Stomach smooth muscle (tissue), 2 donors: ENCODE data around the gene ARHGAP44.

Source experiments
- H3K27ac ChIP-seq: one replicate; pipeline ENCODE4 v1.7.0; 2013; ENCODE audit warnings: mild to moderate bottlenecking, low read length, inconsistent platforms
- H3K27me3 ChIP-seq, 2 donors: one replicate each; pipeline ENCODE4 v1.7.0; 2013; ENCODE audit warnings: low read length in 2 of 2; ENCODE audit not compliant: insufficient read depth in 2 of 2, control insufficient read depth in 1 of 2
- H3K36me3 ChIP-seq, 2 donors: one replicate each; pipeline ENCODE4 v1.7.0; 2013; ENCODE audit warnings: low read length in 2 of 2; ENCODE audit not compliant: control insufficient read depth in 2 of 2, insufficient read depth in 2 of 2
- H3K4me1 ChIP-seq: one replicate; pipeline ENCODE4 v1.7.0; 2013; ENCODE audit warnings: low read length; ENCODE audit not compliant: control insufficient read depth, insufficient read depth
- H3K4me3 ChIP-seq, 2 donors: one replicate each; pipeline ENCODE4 v1.7.0; 2013; ENCODE audit warnings: low read length in 2 of 2
- H3K9ac ChIP-seq, 2 donors: one replicate each; pipeline ENCODE4 v1.7.0; 2013; ENCODE audit warnings: low read length in 2 of 2, mild to moderate bottlenecking in 1 of 2
- H3K9me3 ChIP-seq, 2 donors: one replicate each; pipeline ENCODE4 v1.7.0; 2013; ENCODE audit warnings: low read length in 2 of 2; ENCODE audit not compliant: control insufficient read depth in 2 of 2
- donor health status: healthy.
- donor health status: Pancreatic carcinoma.

The ARHGAP44 gene, protein sequence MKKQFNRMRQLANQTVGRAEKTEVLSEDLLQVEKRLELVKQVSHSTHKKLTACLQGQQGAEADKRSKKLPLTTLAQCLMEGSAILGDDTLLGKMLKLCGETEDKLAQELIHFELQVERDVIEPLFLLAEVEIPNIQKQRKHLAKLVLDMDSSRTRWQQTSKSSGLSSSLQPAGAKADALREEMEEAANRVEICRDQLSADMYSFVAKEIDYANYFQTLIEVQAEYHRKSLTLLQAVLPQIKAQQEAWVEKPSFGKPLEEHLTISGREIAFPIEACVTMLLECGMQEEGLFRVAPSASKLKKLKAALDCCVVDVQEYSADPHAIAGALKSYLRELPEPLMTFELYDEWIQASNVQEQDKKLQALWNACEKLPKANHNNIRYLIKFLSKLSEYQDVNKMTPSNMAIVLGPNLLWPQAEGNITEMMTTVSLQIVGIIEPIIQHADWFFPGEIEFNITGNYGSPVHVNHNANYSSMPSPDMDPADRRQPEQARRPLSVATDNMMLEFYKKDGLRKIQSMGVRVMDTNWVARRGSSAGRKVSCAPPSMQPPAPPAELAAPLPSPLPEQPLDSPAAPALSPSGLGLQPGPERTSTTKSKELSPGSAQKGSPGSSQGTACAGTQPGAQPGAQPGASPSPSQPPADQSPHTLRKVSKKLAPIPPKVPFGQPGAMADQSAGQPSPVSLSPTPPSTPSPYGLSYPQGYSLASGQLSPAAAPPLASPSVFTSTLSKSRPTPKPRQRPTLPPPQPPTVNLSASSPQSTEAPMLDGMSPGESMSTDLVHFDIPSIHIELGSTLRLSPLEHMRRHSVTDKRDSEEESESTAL

DNA sequence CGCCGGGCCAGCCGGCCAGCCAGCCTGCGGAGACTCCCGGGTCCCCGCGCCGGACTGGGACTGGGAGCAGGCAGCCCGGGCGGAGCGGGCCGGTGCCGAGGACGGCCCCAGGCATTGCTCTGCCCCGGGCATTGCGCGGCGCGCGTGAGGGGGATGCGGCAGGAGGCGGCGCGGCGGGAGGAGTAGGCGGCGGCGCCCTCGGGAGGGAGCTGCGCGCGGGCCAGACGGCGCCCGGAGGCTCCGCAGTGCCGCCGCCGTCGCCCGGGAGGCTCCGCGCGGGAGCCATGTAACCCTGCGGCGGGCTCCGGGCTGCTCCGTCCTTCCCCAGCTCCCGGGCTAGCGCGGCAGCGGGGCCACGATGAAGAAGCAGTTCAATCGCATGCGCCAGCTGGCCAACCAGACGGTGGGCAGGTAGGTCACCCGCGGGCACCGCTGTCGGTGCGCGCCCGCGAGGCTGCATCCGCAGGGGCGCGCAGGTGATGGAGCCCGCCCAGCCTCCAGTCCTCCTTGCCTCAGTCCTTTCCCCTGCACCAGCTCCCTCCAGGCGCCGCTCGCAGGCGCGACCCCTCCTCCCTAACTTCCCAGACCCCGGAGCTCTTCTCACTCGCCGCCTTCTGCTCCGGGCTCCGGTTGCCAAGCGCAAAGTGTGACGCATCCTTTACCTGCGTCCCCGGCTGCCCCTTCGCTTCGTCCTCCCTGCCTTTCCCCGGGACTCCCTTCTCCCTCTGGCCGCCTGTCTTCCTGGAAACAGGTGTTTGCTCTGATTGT, at the start of gene ARHGAP44:
TSS of gene ARHGAP44 (plus strand) at position 18 of the 768 bp plus-strand sequence. CDS start at position 359, 341 bp downstream.
- Histone ChIP-seq H3K9ac (peak within 1 kb of the TSS; percentile 50 to 60), H3K9me3 (no peaks in the 10 kb centered on the region), H3K27ac (no peak within 1 kb of the TSS), H3K4me3 (peak within 1 kb of the TSS; percentile 77 to 86), H3K27me3 (no peaks in the 10 kb centered on the region), H3K36me3 (no peaks in the 10 kb centered on the region), H3K4me1 (peaks cover 6% of the 10 kb centered on the region)

GRCh38 chr17:12739500-12739899, 49.8 kb upstream of the ARHGAP44 start:
- Histone ChIP-seq H3K36me3 (peaks cover 25 to 28% of the 10 kb centered on the region in 2 donors), H3K27me3 (no peaks in the 10 kb centered on the region), H3K4me3 (no peak overlapping the region), H3K4me1 (peaks cover 16% of the 10 kb centered on the region), H3K9ac (no peak overlapping the region), H3K9me3 (no peaks in the 10 kb centered on the region), H3K27ac (no peak overlapping the region)

GRCh38 chr17:12743046-12743445, 46.3 kb upstream of the ARHGAP44 start:
- no peaks in the 10 kb centered on the region for H3K9me3 ChIP-seq
- no peaks in the 10 kb centered on the region for H3K27me3 ChIP-seq
- H3K27ac ChIP-seq = no peak overlapping the region
- no peak overlapping the region for H3K4me3 ChIP-seq
- H3K36me3 ChIP-seq = peaks cover 27% of the 10 kb centered on the region in 2 donors
- H3K4me1 ChIP-seq = peaks cover 16% of the 10 kb centered on the region
- no peak overlapping the region for H3K9ac ChIP-seq

DNA sequence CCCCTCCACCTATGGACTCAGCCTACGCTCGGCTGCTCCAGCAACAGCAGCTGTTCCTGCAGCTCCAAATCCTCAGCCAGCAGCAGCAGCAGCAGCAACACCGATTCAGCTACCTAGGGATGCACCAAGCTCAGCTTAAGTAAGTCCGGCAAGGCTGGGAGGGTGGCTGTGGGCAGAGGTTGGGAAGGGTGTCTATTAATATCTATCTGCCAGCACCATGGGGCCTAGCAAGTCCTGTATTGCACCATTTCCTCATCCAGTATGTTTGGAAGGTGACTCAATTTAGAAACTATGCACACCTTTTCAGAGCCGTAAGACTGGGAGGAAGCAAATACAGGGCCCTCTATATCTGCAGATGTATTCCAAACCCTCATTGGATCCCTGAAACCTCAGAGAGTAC, 45.0 kb upstream of the ARHGAP44 start:
- peaks cover 17 to 21% of the 10 kb centered on the region in 2 donors for H3K36me3 ChIP-seq
- peaks cover 16% of the 10 kb centered on the region for H3K4me1 ChIP-seq
- no peak overlapping the region for H3K9ac ChIP-seq
- no peak overlapping the region for H3K27ac ChIP-seq
- no peaks in the 10 kb centered on the region for H3K27me3 ChIP-seq
- H3K4me3 ChIP-seq = no peak overlapping the region
- H3K9me3 ChIP-seq = no peaks in the 10 kb centered on the region

GRCh38 chr17:12744786-12745185, 44.5 kb upstream of the ARHGAP44 start:
- Histone ChIP-seq H3K27ac (no peak overlapping the region), H3K4me3 (no peak overlapping the region), H3K9me3 (no peaks in the 10 kb centered on the region), H3K36me3 (peaks cover 15 to 19% of the 10 kb centered on the region in 2 donors), H3K4me1 (peaks cover 16% of the 10 kb centered on the region), H3K27me3 (no peaks in the 10 kb centered on the region), H3K9ac (no peak overlapping the region)

DNA sequence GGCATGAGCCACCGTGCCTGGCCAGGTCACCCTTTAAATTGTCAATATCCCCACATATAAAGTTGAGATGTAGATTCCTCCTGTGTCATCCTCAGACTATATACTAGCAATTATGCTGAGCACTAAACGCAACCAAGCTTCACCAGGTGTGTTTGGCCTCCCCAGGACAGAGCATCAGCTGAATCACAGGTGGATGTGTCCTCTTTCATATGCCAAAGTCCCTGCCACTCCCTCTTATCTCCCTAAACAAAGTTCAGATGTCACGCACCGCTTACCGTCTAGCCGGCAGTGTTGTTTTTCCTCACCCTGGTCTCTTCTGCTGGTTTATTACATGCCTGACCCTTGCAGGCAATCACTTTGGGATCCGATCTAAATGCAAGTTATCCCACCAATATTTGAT, 43.8 kb upstream of the ARHGAP44 start:
- peaks cover 16% of the 10 kb centered on the region for H3K4me1 ChIP-seq
- H3K9ac ChIP-seq = peak overlapping the region in 1 of 2 donors; percentile 21
- H3K27me3 ChIP-seq = no peaks in the 10 kb centered on the region
- H3K4me3 ChIP-seq = no peak overlapping the region
- H3K36me3 ChIP-seq = peaks cover 15 to 17% of the 10 kb centered on the region in 2 donors
- H3K27ac ChIP-seq = no peak overlapping the region
- no peaks in the 10 kb centered on the region for H3K9me3 ChIP-seq

GRCh38 chr17:12756786-12757185, 32.5 kb upstream of the ARHGAP44 start:
- Histone ChIP-seq H3K4me1 (no peaks in the 10 kb centered on the region), H3K36me3 (peaks cover 31 to 37% of the 10 kb centered on the region in 2 donors), H3K4me3 (no peak overlapping the region), H3K27ac (no peak overlapping the region), H3K9ac (no peak overlapping the region), H3K27me3 (no peaks in the 10 kb centered on the region), H3K9me3 (no peaks in the 10 kb centered on the region)

GRCh38 chr17:12759090-12759489, 30.2 kb upstream of the ARHGAP44 start:
- peaks cover 26 to 32% of the 10 kb centered on the region in 2 donors for H3K36me3 ChIP-seq

DNA sequence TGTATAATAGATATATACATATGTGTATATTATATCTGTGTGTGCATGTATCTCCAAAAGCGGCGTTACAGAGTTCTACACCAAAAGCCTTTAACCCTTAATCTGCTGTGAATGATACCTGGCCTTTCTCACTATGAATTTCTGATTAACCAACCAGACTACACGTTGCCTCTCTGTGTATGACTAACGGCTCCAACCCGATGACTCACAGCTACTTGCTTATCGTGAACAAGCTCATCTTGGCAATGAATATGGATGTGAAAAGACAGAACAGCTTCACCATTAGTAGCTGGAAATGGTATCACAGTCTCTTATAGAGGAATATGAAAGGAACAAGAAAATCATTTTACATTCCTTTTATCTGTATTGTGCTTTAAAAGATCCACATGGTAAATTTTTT, 23.8 kb upstream of the ARHGAP44 start:
- H3K36me3 ChIP-seq = peaks cover 8 to 14% of the 10 kb centered on the region in 2 donors

More at GRCh38 chr17:12759090-12759489, 30.2 kb upstream of the ARHGAP44 start:
- no peaks in the 10 kb centered on the region for H3K4me1 ChIP-seq
- H3K4me3 ChIP-seq = no peak overlapping the region
- H3K9me3 ChIP-seq = no peaks in the 10 kb centered on the region
- H3K27ac ChIP-seq = no peak overlapping the region
- H3K9ac ChIP-seq = no peak overlapping the region
- no peaks in the 10 kb centered on the region for H3K27me3 ChIP-seq

GRCh38 chr17:12768255-12768654, 21.0 kb upstream of the ARHGAP44 start:
- H3K4me1 ChIP-seq = no peaks in the 10 kb centered on the region
- no peak overlapping the region for H3K27ac ChIP-seq
- no peak overlapping the region for H3K4me3 ChIP-seq
- no peaks in the 10 kb centered on the region for H3K9me3 ChIP-seq
- H3K27me3 ChIP-seq = no peaks in the 10 kb centered on the region
- H3K9ac ChIP-seq = no peak overlapping the region
- H3K36me3 ChIP-seq = peaks cover 0 to 4% of the 10 kb centered on the region in 2 donors

More for the DNA sequence above, 23.8 kb upstream of the ARHGAP44 start:
- Histone ChIP-seq H3K27ac (no peak overlapping the region), H3K4me1 (no peaks in the 10 kb centered on the region), H3K4me3 (no peak overlapping the region), H3K27me3 (no peaks in the 10 kb centered on the region), H3K9me3 (no peaks in the 10 kb centered on the region), H3K9ac (no peak overlapping the region)
